ENCODE measurements around the gene ATP9B. TPM values are rescaled to one million over a fixed set of nuclear protein-coding genes. Genes with fewer than 3 reads are reported as not detected.
A peak's percentile ranks its signal among the peaks of the same experiment; 100 is the strongest.

ATP9B gene
- total RNA-seq, 1 donor from 2014 or later = 27.3 TPM

DNA sequence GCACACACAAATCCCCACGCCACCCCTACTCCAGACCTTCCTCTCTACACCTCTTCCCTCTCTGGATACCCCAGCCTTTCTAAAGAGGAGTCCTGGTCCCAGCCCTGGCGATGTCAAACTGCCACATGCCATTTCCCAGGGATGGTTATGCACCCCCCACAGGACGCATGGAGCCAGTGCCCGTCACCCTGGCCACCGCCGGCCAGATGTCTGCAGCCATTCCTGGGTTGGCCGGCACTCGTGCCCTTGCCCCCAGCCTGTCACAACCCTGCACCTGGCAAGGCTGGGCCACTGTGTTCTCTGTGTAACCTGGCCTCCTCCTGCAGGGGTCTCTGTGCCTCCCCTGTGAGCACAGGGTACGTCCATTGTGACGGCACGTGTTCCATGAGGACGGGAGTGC lies 268.4 kb downstream of the ATP9B start:
- no peak overlapping the region for H3K27ac Mint-ChIP-seq (ENCODE audit: unreplicated experiment)
- H3K9me3 Mint-ChIP-seq (ENCODE audit: unreplicated experiment) = peaks cover 8% of the 10 kb centered on the region
- peaks cover 18% of the 10 kb centered on the region for H3K36me3 Mint-ChIP-seq (ENCODE audit: unreplicated experiment)
- no peak overlapping the region for H3K4me3 Mint-ChIP-seq (ENCODE audit: unreplicated experiment)
- TF ChIP-seq, protein P1, sequence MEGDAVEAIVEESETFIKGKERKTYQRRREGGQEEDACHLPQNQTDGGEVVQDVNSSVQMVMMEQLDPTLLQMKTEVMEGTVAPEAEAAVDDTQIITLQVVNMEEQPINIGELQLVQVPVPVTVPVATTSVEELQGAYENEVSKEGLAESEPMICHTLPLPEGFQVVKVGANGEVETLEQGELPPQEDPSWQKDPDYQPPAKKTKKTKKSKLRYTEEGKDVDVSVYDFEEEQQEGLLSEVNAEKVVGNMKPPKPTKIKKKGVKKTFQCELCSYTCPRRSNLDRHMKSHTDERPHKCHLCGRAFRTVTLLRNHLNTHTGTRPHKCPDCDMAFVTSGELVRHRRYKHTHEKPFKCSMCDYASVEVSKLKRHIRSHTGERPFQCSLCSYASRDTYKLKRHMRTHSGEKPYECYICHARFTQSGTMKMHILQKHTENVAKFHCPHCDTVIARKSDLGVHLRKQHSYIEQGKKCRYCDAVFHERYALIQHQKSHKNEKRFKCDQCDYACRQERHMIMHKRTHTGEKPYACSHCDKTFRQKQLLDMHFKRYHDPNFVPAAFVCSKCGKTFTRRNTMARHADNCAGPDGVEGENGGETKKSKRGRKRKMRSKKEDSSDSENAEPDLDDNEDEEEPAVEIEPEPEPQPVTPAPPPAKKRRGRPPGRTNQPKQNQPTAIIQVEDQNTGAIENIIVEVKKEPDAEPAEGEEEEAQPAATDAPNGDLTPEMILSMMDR (IDR thresholded peaks at IDR 0.05) = no peak
- no peaks in the 10 kb centered on the region for H3K4me1 Mint-ChIP-seq (ENCODE audit: unreplicated experiment)
- DNase-seq (ENCODE audit: extremely low spot score, unreplicated experiment) = no peak
- H3K27me3 Mint-ChIP-seq (ENCODE audit: unreplicated experiment) = no peaks in the 10 kb centered on the region

DNA sequence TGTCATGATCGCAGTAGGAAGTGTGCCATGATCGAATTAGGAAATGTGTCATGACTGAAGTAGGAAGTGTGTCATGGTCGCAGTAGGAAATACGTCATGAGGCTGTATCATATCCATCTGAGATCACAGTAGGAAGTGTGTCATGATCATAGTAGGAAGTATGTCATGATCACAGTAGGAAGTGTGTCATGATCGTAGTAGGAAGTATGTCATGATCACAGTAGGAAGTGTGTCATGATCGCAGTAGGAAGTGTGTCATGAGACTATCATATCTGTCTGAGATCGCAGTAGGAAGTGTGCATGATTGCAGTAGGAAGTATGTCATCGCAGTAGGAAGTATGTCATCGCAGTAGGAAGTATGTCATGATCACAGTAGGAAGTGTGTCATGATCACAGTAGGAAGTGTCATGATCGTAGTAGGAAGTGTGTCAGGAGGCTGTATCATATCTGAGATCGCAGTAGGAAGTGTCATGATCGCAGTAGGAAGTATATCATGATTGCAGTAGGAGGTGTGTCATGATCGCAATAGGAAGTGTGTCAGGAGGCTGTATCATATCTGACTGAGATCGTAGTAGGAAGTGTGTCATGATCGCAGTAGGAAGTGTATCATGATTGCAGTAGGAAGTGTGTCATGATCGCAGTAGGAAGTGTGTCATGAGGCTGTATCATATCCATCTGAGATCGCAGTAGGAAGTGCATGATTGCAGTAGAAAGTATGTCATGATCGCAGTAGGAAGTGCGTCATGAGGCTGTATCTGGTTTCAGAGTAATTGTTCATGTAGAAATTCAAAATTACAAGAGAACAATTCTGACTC lies 270.1 kb downstream of the ATP9B start:
- DNase-seq (ENCODE audit: extremely low spot score, unreplicated experiment) = peak; percentile 4
- no peak overlapping the region for H3K4me3 Mint-ChIP-seq (ENCODE audit: unreplicated experiment)
- peaks cover 18% of the 10 kb centered on the region for H3K36me3 Mint-ChIP-seq (ENCODE audit: unreplicated experiment)
- no peaks in the 10 kb centered on the region for H3K27me3 Mint-ChIP-seq (ENCODE audit: unreplicated experiment)
- TF ChIP-seq, protein P1 (IDR thresholded peaks at IDR 0.05) = no peak
- no peak overlapping the region for H3K27ac Mint-ChIP-seq (ENCODE audit: unreplicated experiment)
- peaks cover 8% of the 10 kb centered on the region for H3K9me3 Mint-ChIP-seq (ENCODE audit: unreplicated experiment)
- H3K4me1 Mint-ChIP-seq (ENCODE audit: unreplicated experiment) = no peaks in the 10 kb centered on the region

DNA sequence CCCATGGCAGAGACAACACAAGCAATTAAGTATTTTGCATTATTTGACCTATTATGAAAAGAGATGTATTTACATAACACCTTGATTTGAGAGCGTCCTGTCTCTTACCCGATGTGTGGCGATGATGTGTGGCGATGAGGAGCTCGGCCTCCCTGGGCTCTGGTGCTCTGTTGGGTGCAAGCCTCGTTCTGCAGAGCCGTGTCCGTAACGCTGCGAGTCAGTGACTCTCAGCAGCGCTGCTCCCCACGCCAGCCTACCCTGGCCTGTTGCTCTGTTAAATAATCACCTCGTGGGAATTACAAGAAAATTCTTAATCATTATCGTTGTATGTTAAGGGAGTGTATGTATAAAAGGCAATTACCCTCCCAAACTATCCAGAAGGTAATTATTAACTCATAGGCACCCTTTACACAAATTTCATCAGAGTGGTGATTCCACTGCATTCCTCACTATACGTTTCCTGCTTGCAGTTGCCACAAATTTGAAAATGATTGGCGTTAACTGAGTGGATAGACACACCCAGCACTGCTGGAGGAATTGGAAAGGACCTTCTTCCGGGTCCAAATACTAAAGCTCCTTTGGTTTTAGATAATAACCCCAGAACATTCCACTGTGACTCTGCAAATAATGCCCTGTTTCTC lies 274.5 kb downstream of the ATP9B start:
- Mint-ChIP-seq H3K27me3 (ENCODE audit: unreplicated experiment) (no peaks in the 10 kb centered on the region), H3K4me1 (ENCODE audit: unreplicated experiment) (no peaks in the 10 kb centered on the region), H3K9me3 (ENCODE audit: unreplicated experiment) (peaks cover 8% of the 10 kb centered on the region), H3K36me3 (ENCODE audit: unreplicated experiment) (peaks cover 33% of the 10 kb centered on the region), H3K27ac (ENCODE audit: unreplicated experiment) (no peak overlapping the region), H3K4me3 (ENCODE audit: unreplicated experiment) (no peak overlapping the region)
- TF ChIP-seq, protein P1 (IDR thresholded peaks at IDR 0.05) = no peak
- no peak for DNase-seq (ENCODE audit: extremely low spot score, unreplicated experiment)

DNA sequence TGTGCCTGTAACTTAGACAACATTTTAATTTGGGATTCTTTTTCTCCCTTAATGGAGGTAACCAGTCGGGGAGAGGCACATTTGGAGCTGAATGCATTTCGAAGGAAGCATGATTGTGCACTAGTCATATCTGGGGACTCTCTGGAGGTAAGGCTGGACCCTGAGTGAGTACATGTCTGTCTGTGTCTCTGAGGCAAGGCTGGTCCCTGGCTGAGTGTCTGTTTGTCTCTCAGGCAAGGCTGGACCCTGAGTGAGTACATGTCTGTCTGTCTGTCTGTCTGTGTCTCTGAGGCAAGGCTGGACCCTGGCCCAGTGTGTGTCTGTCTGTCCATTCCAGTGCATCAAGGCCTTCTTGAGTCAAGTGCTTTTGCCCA lies 275.0 kb downstream of the ATP9B start:
- Mint-ChIP-seq H3K36me3 (ENCODE audit: unreplicated experiment) (peaks cover 28% of the 10 kb centered on the region), H3K4me3 (ENCODE audit: unreplicated experiment) (no peak overlapping the region), H3K27ac (ENCODE audit: unreplicated experiment) (no peak overlapping the region), H3K4me1 (ENCODE audit: unreplicated experiment) (no peaks in the 10 kb centered on the region), H3K27me3 (ENCODE audit: unreplicated experiment) (no peaks in the 10 kb centered on the region), H3K9me3 (ENCODE audit: unreplicated experiment) (peaks cover 3% of the 10 kb centered on the region)
- no peak for DNase-seq (ENCODE audit: extremely low spot score, unreplicated experiment)
- TF ChIP-seq, protein P1 (IDR thresholded peaks at IDR 0.05) = no peak

DNA sequence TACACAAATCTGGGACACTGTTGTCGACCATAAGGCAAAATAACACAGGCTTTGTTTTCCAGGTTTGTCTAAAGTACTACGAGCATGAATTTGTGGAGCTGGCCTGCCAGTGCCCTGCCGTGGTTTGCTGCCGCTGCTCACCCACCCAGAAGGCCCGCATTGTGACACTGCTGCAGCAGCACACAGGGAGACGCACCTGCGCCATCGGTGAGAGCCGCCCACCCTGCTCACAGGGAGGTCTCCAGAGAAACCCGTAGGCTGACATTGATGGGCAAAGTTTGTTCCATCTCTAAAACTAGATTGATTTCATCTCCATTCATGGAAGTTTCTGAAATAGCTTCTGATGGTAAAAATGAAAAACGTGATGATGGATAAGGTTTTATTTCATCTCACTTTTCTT lies 276.2 kb downstream of the ATP9B start:
- H3K27ac Mint-ChIP-seq (ENCODE audit: unreplicated experiment) = no peak overlapping the region
- H3K4me3 Mint-ChIP-seq (ENCODE audit: unreplicated experiment) = no peak overlapping the region
- no peaks in the 10 kb centered on the region for H3K27me3 Mint-ChIP-seq (ENCODE audit: unreplicated experiment)
- DNase-seq (ENCODE audit: extremely low spot score, unreplicated experiment) = no peak
- no peaks in the 10 kb centered on the region for H3K9me3 Mint-ChIP-seq (ENCODE audit: unreplicated experiment)
- TF ChIP-seq, protein P1 (IDR thresholded peaks at IDR 0.05) = no peak
- H3K36me3 Mint-ChIP-seq (ENCODE audit: unreplicated experiment) = peaks cover 26% of the 10 kb centered on the region
- H3K4me1 Mint-ChIP-seq (ENCODE audit: unreplicated experiment) = no peaks in the 10 kb centered on the region
